ENCODE measurements around the gene LMAN1L. TPM values are rescaled to one million over a fixed set of nuclear protein-coding genes. Genes with fewer than 3 reads are reported as not detected.

The LMAN1L gene
- total RNA-seq, 1 experiment from 2014 or later: not detected

DNA sequence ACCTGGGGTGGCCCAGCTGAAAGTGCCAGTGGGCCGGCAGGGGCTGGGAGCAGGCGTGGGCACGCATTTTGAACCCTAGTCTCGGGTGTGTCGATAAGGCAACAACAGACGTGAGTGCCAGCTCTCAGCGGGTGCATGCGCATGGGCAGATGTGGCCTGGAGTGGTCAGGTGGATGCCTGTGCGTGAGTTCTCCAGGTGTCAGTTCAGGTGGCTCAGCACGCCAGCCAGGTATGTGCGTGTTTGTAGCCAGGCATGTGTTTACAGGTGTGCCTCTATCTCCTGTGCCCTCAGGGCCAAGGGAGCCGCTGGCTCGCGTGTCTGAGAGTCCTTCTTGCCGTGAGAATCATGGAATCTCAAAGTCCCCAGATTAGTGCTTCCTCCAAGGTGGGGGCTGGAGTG, 49.2 kb upstream of the LMAN1L start:
- Mint-ChIP-seq H3K27me3 (ENCODE audit: low read depth) (peaks cover 3% of the 10 kb centered on the region; the same call in 1 of the 2 replicates), H3K4me3 (no peak overlapping the region), H3K27ac (no peak overlapping the region), H3K4me1 (peaks cover 20% of the 10 kb centered on the region), H3K36me3 (no peaks in the 10 kb centered on the region), H3K9me3 (no peaks in the 10 kb centered on the region)
- ATAC-seq (no peak), DNase-seq (ENCODE audit: low spot score) (no peak)
- TF ChIP-seq, protein P1, sequence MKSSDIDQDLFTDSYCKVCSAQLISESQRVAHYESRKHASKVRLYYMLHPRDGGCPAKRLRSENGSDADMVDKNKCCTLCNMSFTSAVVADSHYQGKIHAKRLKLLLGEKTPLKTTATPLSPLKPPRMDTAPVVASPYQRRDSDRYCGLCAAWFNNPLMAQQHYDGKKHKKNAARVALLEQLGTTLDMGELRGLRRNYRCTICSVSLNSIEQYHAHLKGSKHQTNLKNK (CRISPR knock-in tag; IDR thresholded peaks at IDR 0.05): no peak
- TF ChIP-seq CREB1 (CRISPR knock-in tag; IDR thresholded peaks at IDR 0.05) (no peak), SMAD4 (CRISPR knock-in tag; IDR thresholded peaks at IDR 0.05) (no peak), RORB (CRISPR knock-in tag; IDR thresholded peaks at IDR 0.05) (no peak), ZNF423 (CRISPR knock-in tag; IDR thresholded peaks at IDR 0.05) (no peak), MYBL2 (CRISPR knock-in tag; IDR thresholded peaks at IDR 0.05) (no peak), ZNF138 (CRISPR knock-in tag; conservative IDR thresholded peaks at IDR 0.05) (no peak), SOX15 (CRISPR knock-in tag; IDR thresholded peaks at IDR 0.05) (no peak), TCF7 (CRISPR knock-in tag; IDR thresholded peaks at IDR 0.05; ENCODE audit: low read depth) (no peak), ETV6 (CRISPR knock-in tag; IDR thresholded peaks at IDR 0.05) (no peak), ESRRA (CRISPR knock-in tag; IDR thresholded peaks at IDR 0.05; ENCODE audit: borderline replicate concordance) (no peak), HMGA2 (CRISPR knock-in tag; IDR thresholded peaks at IDR 0.05) (no peak), FOXJ3 (CRISPR knock-in tag; IDR thresholded peaks at IDR 0.05; ENCODE audit: borderline replicate concordance) (no peak), NR2C2 (CRISPR knock-in tag; IDR thresholded peaks at IDR 0.05) (no peak)
- TF ChIP-seq, protein P2, sequence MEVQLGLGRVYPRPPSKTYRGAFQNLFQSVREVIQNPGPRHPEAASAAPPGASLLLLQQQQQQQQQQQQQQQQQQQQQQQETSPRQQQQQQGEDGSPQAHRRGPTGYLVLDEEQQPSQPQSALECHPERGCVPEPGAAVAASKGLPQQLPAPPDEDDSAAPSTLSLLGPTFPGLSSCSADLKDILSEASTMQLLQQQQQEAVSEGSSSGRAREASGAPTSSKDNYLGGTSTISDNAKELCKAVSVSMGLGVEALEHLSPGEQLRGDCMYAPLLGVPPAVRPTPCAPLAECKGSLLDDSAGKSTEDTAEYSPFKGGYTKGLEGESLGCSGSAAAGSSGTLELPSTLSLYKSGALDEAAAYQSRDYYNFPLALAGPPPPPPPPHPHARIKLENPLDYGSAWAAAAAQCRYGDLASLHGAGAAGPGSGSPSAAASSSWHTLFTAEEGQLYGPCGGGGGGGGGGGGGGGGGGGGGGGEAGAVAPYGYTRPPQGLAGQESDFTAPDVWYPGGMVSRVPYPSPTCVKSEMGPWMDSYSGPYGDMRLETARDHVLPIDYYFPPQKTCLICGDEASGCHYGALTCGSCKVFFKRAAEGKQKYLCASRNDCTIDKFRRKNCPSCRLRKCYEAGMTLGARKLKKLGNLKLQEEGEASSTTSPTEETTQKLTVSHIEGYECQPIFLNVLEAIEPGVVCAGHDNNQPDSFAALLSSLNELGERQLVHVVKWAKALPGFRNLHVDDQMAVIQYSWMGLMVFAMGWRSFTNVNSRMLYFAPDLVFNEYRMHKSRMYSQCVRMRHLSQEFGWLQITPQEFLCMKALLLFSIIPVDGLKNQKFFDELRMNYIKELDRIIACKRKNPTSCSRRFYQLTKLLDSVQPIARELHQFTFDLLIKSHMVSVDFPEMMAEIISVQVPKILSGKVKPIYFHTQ (CRISPR knock-in tag; IDR thresholded peaks at IDR 0.05): no peak
- TF ChIP-seq, protein P3, sequence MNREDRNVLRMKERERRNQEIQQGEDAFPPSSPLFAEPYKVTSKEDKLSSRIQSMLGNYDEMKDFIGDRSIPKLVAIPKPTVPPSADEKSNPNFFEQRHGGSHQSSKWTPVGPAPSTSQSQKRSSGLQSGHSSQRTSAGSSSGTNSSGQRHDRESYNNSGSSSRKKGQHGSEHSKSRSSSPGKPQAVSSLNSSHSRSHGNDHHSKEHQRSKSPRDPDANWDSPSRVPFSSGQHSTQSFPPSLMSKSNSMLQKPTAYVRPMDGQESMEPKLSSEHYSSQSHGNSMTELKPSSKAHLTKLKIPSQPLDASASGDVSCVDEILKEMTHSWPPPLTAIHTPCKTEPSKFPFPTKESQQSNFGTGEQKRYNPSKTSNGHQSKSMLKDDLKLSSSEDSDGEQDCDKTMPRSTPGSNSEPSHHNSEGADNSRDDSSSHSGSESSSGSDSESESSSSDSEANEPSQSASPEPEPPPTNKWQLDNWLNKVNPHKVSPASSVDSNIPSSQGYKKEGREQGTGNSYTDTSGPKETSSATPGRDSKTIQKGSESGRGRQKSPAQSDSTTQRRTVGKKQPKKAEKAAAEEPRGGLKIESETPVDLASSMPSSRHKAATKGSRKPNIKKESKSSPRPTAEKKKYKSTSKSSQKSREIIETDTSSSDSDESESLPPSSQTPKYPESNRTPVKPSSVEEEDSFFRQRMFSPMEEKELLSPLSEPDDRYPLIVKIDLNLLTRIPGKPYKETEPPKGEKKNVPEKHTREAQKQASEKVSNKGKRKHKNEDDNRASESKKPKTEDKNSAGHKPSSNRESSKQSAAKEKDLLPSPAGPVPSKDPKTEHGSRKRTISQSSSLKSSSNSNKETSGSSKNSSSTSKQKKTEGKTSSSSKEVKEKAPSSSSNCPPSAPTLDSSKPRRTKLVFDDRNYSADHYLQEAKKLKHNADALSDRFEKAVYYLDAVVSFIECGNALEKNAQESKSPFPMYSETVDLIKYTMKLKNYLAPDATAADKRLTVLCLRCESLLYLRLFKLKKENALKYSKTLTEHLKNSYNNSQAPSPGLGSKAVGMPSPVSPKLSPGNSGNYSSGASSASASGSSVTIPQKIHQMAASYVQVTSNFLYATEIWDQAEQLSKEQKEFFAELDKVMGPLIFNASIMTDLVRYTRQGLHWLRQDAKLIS (CRISPR knock-in tag; IDR thresholded peaks at IDR 0.05; ENCODE audit: borderline replicate concordance): no peak
- TF ChIP-seq, protein P4, sequence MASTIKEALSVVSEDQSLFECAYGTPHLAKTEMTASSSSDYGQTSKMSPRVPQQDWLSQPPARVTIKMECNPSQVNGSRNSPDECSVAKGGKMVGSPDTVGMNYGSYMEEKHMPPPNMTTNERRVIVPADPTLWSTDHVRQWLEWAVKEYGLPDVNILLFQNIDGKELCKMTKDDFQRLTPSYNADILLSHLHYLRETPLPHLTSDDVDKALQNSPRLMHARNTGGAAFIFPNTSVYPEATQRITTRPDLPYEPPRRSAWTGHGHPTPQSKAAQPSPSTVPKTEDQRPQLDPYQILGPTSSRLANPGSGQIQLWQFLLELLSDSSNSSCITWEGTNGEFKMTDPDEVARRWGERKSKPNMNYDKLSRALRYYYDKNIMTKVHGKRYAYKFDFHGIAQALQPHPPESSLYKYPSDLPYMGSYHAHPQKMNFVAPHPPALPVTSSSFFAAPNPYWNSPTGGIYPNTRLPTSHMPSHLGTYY (CRISPR knock-in tag; IDR thresholded peaks at IDR 0.05): no peak
- TF ChIP-seq, protein P5, sequence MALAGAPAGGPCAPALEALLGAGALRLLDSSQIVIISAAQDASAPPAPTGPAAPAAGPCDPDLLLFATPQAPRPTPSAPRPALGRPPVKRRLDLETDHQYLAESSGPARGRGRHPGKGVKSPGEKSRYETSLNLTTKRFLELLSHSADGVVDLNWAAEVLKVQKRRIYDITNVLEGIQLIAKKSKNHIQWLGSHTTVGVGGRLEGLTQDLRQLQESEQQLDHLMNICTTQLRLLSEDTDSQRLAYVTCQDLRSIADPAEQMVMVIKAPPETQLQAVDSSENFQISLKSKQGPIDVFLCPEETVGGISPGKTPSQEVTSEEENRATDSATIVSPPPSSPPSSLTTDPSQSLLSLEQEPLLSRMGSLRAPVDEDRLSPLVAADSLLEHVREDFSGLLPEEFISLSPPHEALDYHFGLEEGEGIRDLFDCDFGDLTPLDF (CRISPR knock-in tag; IDR thresholded peaks at IDR 0.05): no peak
- ChIA-PET CTCF (interaction anchor here (0.7 to 8.3 kb wide), 11 partner anchors 7 to 142 kb away, joined by 3 to 131 read pairs (median 6); partner anchors contain the start of gene CYP1A2), POLR2A (interaction anchor here (0.6 kb wide), 1 partner anchor 162 kb away, joined by 3 read pairs; no protein-coding TSS in a partner anchor)
